ENCODE data around the gene WDR53.
A peak's percentile ranks its signal among the peaks of the same experiment; 100 is the strongest.
"Not testable (repeated sequence)": the region's sequence is repeated elsewhere in the genome, so short reads cannot be mapped to it uniquely, and the experiment has no call there.

The WDR53 gene

DNA sequence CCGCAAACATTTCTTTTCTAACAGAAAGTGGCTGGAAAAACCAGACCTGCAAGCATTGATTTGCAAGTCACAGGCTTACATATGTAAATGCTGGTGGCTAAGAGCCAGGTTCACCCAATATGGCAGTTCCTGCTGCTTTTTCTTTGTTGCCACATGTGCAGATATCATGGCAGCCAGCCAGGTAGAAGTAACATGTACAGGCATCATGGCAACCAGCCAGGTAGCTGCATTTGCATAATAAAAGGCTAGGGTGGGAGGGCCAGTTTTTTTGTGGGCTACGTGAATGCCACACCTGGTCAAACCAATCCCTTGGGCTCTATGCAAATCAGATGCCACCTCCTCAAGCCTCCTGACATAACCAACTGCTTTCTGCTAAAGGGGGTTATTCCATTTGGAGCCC lies 50.4 kb downstream of the WDR53 start:
- peak; percentile 40 for DNase-seq (ENCODE audit: low spot score)

DNA sequence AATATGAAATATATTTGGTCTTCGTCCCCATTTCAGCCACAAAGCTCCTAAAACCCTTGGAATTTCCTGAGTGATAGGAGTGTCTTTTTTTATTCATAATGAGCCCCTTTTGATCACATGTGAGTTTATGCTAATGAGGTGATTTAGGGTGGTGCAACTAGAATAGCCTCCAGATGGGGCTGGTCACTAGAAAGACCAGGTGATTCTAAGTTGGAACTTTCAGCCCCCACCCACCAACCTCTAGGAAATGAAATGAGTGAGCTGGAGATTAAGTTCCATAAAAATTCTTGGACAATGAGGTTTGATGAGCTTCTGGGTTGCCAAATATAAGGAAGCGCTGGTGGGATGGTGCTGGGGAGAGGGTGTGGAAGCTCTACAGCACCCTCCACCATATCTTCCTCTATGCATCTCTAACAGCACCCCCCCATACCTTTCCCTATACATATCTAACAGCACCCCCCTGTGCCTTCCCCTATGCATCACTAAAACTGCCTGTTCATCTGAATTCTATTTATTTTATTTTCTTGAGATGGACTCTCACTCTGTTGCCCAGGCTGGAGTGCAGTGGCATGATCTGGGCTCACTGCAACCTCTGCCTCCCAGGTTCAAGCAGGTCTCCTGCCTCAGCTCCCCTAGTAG lies 51.1 kb downstream of the WDR53 start:
- no peak for DNase-seq (ENCODE audit: low spot score)

DNA sequence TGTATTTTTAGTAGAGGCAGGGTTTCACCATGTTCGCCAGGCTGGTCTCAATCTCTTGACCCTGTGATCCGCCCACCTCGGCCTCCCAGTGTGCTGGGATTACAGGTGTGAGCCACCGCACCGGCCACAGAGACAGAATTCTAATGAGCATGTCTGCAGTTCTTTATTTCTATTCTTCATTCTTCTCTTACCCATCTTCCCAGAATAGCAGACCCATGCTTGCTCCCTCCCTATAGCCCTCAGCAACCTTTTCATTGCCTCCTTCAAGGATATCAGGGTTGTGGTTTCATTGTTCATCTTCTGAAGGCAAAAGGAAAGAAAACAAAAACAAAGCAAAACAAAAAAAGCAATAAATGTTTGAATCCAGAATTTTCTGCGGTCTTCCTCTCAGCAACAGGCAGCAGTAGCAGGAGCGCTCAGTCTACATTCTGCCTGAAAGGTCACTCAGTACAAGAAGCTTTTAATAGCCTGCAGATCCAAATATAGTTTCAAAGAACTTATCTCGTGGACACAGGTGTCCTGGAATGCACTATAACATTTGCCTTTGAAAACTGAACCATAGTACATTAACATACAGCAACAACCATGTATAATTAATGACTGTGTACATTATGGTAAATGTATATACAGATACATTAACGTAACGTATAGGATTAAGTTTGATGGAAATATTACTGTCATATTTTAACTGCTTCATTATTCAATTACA lies 53.3 kb downstream of the WDR53 start, which contains the start of gene SMCO1:
Gene SMCO1, minus strand, starts transcription at position 434 of the 709 bp plus-strand sequence. Its CDS starts 137 bp downstream, at position 297.
- DNase-seq (ENCODE audit: low spot score): no peak

DNA sequence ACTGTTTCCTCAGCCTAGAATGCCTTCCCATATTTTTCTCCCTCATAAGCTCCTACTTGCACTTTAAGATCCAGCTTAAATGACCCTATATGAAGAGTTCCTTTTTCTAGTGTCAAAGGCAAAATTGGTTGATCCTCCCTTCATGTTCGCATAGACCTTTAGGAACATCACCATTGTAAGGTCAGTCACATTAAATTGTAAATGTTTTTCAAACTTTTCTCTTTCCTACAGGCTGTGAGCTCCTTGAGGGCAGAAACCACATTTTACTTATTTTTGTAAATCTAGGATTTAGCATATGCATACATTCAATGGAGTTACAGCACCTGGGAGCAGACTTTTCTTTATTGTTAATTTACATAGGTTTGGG lies 54.0 kb downstream of the WDR53 start:
- no peak for DNase-seq (ENCODE audit: low spot score)

DNA sequence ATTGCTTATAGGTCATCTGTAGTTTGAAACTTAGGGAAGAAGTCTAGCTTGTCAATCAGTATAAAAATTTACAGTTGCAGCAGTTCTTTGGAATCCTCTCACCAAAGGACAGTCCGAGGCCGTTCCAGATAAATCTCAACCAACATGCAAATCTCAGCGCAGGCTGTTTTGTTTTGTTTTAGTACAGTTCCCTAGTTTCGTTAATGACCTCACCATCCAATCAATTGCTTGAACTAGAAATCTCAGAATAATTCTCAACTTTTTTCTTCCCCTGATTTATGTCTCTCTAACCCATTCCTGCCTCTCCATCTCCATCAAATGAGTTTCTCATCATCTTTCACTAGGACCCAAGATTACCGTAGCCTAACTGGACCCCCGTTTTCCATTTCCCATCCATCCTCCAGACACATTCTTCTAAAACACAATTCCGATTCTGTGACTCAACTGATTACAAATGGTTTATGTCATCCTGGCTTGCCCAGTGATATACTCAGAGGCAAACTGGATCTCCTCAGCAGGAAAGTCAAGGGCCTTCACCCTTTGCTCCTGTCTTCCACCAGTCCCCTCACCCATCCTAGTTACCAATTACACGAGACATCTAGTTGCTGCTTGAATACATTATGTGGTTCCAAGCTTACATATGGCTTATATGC lies 54.5 kb downstream of the WDR53 start:
- no peak for DNase-seq (ENCODE audit: low spot score)

DNA sequence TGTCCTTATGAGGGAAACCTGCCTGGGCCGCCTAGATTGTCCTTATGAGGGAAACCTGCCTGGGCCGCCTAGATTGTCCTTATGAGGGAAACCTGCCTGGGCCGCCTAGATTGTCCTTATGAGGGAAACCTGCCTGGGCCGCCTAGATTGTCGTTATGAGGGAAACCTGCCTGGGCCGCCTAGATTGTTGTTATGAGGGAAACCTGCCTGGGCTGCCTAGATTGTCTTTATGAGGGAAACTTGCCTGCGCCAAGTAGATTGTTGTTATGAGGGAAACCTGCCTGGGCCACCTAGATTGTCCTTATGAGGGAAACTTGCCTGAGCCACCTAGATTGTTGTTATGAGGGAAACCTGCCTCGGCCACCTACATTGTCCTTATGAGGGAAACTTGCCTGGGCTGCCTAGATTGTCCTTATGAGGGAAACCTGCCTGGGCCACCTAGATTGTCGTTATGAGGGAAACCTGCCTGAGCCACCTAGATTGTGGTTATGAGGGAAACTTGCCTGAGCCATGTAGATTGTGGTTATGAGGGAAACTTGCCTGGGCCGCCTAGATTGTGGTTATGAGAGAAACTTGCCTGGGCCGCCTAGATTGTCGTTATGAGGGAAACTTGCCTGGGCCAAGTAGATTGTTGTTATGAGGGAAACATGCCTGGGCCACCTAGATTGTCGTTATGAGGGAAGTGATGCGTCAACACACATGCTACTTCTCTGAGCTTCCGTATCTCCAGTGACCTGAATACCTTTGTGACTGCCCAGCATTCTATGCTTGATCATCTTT lies 56.5 kb downstream of the WDR53 start:
- DNase-seq (ENCODE audit: low spot score): not testable (repeated sequence)

DNA sequence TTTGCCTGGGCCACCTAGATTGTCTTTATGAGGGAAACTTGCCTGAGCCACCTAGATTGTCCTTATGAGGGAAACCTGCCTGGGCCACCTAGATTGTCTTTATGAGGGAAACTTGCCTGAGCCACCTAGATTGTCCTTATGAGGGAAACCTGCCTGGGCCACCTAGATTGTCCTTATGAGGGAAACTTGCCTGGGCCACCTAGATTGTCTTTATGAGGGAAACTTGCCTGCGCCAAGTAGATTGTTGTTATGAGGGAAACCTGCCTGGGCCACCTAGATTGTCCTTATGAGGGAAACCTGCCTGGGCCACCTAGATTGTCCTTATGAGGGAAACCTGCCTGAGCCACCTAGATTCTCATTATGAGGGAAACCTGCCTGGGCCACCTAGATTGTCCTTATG lies 57.2 kb downstream of the WDR53 start:
- not testable (repeated sequence) for DNase-seq (ENCODE audit: low spot score)

DNA sequence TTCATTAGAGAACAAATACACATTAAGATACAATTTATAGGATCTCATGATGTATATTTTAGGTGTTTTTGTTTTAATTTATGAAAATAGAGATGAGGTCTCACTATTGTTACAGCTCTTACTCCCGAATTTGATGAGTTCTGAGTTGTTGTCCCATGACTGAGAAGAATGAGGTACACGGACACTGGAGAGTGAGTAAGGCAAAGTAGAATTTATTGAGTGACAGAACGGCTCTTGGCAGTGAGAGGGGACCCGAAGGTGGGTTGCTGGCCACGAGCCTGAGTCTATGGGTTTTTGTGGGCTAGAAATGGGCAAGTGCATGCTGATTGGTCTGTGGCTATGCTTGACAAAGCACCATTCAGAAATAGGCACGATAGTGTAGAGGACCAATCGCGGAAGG lies 61.7 kb downstream of the WDR53 start:
- DNase-seq (ENCODE audit: low spot score): no peak

DNA sequence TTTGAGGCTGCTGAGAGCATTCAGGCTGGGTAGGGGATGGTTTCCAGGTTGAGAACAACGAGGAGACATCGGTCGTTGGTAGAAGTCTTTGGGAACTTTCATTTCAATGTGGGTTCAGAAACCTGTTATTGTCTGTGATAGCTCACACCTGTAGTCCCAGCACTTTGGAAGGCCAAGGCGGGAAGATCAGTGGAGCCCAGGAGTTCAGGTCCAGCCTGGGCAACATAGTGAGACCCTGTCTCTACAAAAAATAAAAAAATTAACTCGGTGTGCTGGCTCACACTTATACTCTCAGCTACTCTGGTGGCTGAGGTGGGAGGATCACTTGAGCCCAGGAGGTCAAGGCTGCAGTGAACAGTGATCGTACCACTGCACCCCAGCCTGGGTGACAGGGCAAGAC lies 63.8 kb downstream of the WDR53 start:
- no peak for DNase-seq (ENCODE audit: low spot score)
